GM03348 (cell line): ENCODE results near the gene CCNE1.
"Not testable (repeated sequence)": the region's sequence is repeated elsewhere in the genome, so short reads cannot be mapped to it uniquely, and the experiment has no call there.

ENCODE experiments used
- DNase-seq: peaks from one replicate; pipeline ENCODE4 v3.0.0; 2012; ENCODE audit warnings: low spot score

Gene CCNE1

GRCh38 chr19:29787281-29787680 lies 24.5 kb upstream of the CCNE1 start:
- DNase-seq: no peak

GRCh38 chr19:29789007-29789406 lies 22.8 kb upstream of the CCNE1 start:
- DNase-seq: no peak

- DNase-seq: no peak
These were observed 18.6 kb upstream of the CCNE1 start for GRCh38 chr19:29793116-29793727.

GRCh38 chr19:29794490-29794889 lies 17.3 kb upstream of the CCNE1 start:
- DNase-seq: not testable (repeated sequence)

GRCh38 chr19:29795461-29796172 lies 16.2 kb upstream of the CCNE1 start:
- no peak for DNase-seq

- DNase-seq: no peak
These were observed 15.6 kb upstream of the CCNE1 start for GRCh38 chr19:29796173-29796573.

GRCh38 chr19:29798774-29799497 lies 12.9 kb upstream of the CCNE1 start:
- peak; percentile 66 for DNase-seq

- DNase-seq: no peak
These were observed 11.5 kb upstream of the CCNE1 start for GRCh38 chr19:29800100-29800825.

- DNase-seq: not testable (repeated sequence)
These were observed 7.8 kb upstream of the CCNE1 start for GRCh38 chr19:29803951-29804350.

GRCh38 chr19:29804493-29804892 lies 7.3 kb upstream of the CCNE1 start:
- DNase-seq: no peak

- DNase-seq: no peak
These were observed 6.5 kb upstream of the CCNE1 start for GRCh38 chr19:29805031-29805965.

- no peak for DNase-seq
These were observed 5.5 kb upstream of the CCNE1 start for GRCh38 chr19:29806098-29806866.

GRCh38 chr19:29807178-29807577 lies 4.6 kb upstream of the CCNE1 start:
- no peak for DNase-seq

GRCh38 chr19:29807870-29808405 lies 3.9 kb upstream of the CCNE1 start:
- no peak for DNase-seq

- no peak for DNase-seq
These were observed 1.8 kb upstream of the CCNE1 start for GRCh38 chr19:29809795-29810503.

GRCh38 chr19:29810504-29810871 lies 1.3 kb upstream of the CCNE1 start:
- no peak for DNase-seq

- peak; percentile 51 for DNase-seq
These were observed 489 bp downstream of the CCNE1 start for GRCh38 chr19:29812080-29812880.

GRCh38 chr19:29812881-29813275 lies 1.1 kb downstream of the CCNE1 start:
- no peak for DNase-seq

GRCh38 chr19:29813642-29814041 lies 1.9 kb downstream of the CCNE1 start:
- DNase-seq: no peak
